Ureter (tissue), 1 donor: ENCODE measurements around the gene TSC22D1. TPM values are rescaled to one million over a fixed set of nuclear protein-coding genes. Genes with fewer than 3 reads are reported as not detected.
"Not testable (repeated sequence)": the region's sequence is repeated elsewhere in the genome, so short reads cannot be mapped to it uniquely, and the experiment has no call there.

Experiments
- DNase-seq: peaks from one replicate; pipeline ENCODE4 v3.0.0-alpha.2; 2020; ENCODE audit warnings: low spot score
- total RNA-seq: library from RNA; stranded (reverse); gene quantifications from one replicate; pipeline ENCODE4 v1.2.4, GENCODE V29; 2023
- donor health status: DM: yes; HTN: yes; CAD: no.

The TSC22D1 gene
- 162 TPM for total RNA-seq

DNA sequence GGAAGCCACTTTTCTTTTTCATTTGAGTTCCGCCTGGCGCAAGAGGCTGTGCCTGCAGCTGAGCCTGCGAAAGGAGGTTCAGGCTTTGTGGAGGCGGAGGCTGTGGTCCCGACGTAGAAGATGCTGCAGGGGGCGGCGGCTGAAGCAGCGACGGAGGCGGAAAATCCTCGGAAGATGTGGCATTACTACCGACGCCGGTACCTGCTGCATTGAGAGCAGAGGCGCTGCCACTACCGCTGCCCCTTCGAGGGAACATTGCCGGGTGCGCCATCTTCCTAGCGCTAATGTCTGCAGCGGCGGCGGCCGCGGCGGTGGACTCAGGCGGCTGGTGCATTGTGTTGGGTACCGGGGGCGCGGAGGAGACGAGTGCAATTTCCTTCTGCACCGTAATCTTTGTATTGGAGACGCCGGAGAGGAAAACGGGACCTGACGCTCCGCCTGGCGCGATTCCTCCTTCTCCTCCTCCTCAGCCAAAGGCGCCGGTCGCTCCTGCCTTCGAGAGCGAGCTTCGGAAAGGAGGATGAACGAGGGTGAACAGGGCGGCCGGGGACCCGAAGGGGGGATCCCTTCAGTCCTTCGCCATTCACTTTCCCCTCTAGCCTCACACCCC is at the start of gene TSC22D1:
Gene TSC22D1 (minus strand): TSS at position 590 of the 610 bp plus-strand sequence. CDS start 256 bp downstream, at position 334.
- peak; percentile 60 for DNase-seq

DNA sequence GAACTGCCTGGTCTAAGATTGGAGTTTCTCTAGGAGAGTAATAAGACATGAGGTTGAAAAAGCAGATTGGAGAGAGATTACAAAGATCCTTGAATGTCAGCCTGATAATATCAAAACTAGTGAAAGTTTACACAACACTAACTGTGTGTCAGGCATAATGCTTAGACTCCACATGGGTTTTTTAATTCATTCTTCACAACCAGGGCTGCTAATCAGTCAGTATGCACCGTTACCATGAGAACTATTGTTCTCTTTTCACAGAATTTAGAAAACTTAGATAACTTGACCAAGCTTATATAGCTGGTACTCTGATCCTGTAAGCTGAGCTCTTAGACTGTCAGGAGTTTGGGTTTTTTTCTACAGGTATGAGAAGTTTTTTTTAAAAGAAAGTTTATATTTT is 46.6 kb upstream of the TSC22D1 start:
- no peak for DNase-seq

DNA sequence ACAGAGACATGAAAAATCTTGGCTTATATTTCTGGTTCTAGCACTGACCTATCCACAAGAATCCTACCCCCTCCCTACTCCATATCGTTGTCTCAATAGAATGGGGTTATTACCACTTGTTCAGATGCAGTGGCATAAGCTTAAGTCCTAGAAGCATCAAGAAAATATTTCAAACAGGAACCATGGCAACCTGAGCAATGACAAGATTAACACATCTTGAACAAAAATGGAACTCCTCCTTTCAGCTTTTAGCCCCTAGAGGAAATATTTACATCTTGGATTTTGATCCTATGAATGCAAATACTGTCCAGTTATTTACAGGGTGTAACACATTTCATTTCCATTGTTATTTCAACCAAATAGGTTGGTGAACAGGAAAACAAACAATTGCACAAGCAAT is 46.1 kb upstream of the TSC22D1 start:
- DNase-seq, result no peak

DNA sequence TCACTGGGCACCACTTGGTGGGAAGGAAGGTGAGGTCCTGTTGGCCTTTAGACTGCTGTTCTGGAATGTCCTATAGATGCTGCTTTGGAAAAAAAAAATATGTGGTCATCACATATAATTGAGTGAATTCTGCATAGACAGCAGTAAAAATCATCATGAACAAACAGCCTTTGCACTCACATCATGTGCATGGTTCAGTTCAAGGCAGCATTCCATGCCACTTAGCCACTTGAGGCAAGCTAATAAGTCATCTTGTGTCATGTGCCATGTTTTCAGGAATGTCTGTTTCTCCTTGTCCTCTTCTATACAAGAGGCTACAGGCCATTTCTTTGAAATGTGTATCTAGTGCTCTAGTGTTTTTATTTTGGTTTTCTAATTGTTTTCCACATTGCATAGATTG is 43.9 kb upstream of the TSC22D1 start:
- no peak for DNase-seq

DNA sequence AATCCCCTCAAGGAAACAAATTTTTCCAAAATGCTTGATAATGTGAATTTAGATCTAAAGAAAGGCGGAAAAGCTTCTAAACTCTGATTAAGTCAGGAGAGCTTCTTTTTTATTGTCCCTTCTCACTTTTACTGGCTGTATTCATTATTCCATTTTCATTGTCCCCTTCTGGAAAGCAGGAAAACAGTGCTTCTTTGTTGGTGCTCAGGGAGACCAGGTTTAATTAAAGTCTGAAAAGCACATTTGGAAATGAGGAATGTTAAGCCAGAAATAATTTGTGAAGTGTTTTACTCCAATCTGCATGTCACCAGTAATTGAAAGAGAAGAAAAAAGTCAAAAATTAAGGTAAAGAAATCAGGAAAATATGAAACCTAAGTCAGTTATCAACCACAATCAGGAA is 43.5 kb upstream of the TSC22D1 start:
- DNase-seq, result no peak

DNA sequence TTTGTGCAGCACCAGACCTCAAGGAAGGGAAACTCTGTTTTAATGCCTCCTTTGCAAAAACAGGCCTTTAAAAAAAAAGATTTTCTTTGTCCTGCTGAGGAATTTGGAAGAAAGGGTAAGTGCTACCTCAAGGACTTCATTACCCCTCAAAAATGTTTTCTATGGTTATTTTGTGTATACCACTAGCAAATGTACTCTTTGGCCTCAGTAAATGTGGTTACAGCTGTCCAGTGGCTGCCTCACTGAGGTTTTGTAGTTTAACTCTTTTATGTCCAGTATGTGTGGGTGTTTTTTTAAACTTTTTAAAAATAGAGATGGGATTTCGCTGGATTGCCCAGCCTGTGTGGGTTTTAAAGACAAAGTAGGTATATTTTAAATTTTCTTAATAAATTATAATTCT is 42.2 kb upstream of the TSC22D1 start:
- no peak for DNase-seq

DNA sequence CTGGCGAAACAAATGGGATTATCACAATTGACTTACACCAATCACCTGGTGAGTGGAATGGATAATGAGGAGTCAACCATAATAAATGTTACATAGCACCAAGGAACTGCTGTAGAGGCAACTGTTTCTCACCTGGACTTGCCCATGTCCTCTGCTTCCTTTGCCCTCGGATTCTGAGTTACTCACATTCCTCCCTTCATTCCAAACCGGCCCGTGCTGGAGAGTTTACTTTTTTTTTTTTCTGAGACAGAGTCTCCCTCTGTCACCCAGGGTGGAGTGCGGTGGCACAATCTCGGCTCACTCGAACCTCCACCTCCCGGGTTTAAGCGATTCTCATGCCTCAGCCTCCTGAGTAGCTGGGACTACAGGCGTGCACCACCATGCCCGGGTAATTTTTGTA is 41.5 kb upstream of the TSC22D1 start:
- DNase-seq, result no peak

DNA sequence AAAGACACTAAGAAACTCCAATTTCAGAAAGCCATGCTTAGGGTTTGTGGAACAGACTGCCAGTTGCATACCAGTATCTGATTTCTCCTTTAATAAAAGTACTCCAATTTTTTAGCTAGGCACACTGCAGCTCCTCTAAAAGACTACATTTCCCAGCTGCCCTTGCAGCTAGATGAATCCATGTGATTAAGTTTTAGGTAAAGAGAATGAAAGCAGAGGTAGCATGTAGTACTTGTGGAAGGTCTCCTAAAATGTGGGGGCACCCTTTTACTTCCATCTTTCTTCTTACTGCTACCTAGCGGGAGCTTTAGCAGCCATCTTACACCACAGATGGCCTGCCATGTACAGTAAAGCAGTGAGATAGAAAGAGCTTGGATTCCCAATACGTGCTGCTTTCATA is 33.0 kb upstream of the TSC22D1 start:
- DNase-seq, result no peak

DNA sequence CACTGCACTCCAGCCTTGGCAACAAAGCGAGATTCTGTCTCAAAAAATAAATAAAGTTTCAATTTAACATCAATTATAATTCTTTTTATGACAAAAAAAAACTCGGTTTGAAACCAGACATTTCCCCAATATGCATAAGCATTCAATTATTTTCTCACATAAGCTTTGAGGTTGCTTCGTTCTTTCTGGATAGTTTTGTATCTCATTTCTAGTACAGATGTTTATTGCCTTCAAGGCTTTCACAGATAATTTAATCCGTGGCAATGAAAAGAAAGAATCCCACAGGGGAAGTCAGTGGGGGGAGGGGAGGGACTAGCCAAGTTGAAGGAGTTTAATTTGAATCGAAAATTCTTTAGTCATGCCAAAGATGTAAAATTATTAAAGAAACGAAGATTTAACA is 29.6 kb upstream of the TSC22D1 start:
- DNase-seq, result no peak

DNA sequence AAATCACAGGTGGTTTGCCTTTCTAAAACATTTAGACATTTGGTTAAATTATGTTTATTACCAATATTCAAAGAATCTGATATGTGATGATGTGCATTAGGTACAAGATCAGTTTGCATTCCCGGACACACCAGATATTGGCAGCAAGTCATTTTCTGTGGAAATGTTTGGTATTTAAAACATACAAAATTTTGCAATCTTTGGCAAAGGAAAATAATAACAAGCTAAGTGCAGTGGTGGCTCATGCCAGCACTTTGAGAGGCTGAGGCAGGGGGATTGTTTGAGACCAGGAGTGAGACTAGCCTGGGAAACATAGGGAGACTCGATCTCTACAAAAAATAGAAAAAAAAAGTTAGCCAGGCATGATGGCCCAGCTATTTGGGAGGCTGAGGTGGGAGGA is 29.1 kb upstream of the TSC22D1 start:
- DNase-seq, result no peak

DNA sequence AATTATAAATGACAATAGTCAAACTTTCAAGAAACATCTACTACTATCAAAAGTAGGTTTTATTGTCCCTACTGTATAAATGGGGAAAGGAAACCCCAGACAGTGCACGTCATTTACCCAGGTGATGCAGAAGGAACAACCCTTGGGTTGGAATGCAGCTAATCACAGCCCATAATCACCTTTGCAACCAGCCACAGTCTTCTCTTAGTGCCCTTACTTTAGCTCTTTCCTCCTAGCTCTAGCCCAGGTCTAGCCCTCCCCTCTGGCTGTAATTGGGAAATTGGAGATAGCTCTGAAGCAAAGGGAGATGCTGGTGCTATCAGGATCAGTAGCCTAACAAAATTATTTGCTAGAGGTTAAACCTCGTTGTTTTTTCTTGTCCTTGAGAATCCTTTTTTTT is 25.5 kb upstream of the TSC22D1 start:
- DNase-seq, result no peak

DNA sequence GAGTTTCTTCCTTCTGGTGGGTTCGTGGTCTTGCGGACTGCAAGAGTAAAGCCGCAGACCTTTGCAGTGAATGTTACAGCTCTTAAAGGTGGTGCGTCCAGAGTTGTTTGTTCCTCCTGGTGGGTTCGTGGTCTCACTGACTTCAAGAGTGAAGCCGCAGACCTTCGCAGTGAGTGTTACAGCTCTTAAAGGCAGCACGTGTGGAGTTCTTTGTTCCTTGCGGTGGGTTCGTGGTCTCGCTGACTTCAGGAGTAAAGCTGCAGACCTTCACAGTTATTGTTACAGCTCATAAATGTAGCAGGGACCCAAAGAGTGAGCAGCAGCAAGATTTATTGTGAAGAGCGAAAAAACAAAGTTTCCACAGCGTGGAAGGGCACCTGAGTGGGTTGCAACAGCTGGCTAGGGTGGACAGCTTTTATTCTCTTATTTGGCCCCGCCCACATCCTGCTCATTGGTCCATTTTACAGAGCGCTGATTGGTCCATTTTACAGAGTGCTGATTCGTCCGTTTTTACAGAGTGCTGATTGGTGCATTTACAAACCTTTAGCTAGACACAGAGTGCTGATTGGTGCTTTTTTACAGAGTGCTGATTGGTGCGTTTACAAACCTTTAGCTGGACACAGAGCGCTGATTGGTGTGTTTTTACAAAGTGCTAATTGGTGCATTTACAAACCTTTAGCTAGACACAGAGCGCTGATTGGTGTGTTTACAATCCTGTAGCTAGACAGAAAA is 17.9 kb upstream of the TSC22D1 start:
- not testable (repeated sequence) for DNase-seq

DNA sequence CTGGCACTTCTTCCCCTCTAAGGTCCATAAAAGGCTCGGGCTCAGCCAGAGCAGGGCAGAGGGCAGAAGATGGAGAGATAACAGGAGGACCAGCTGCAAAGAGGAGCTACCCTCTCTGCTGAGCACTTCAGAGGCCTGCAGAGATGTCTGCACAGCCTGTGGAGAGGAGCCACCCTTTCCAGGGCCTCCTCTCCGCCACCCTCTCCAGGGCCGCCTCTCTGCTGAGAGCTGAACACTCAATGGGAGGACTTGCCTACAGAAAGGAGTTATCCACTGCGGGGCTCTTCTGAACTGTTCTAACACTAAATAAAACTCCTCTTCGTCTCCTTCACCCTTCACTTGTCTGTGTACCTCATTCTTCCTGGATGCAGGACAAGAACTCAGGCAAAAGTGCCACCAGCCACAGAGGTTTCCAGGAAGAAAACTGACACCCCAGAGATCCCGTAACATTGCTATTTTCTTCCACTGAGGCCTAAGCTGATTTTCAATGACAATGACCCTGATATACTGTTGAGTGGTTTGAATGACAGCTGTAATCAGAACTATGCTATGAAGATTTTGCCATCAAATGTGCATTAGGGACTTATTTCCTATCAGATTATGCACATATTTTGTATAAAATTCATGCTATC is 16.2 kb upstream of the TSC22D1 start:
- no peak for DNase-seq

DNA sequence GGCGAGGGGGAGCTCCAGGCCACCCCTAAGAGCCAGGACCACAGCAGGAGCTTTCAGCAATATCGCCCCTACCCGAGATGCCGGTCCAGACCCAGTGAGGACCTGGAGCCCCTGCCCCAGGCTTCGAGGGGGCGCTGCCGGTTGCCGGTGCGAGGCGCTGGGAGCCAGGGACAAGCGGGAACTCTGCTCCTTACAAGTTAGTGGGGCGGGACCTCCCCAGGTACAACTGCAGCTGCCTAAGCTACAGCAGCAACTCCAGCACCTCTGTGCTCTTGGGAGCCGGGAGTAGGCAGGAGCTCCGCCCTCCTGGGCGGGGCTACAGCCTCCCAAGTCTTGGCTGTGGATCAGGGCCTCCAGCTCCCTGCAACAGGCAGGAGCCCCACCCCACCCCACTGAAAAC is 15.2 kb upstream of the TSC22D1 start:
- no peak for DNase-seq

DNA sequence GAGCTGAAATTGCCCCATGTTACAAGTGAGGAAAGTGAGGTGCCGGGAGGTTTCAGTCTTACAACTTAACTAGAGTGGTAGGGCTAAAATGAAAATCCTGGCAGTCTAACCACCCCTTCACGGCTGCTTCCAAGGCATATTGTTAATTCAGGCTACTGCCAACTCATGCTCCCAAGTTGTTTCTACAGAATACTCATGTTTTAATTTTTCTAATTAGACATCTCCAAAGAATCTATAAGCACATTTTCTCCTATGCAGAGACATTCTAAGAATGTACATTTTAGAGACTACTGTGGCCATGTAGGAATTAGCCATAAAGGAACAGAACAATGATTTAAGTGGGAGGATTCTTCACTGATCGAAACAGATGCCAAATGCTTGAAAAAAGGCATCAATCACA is 7.0 kb upstream of the TSC22D1 start:
- DNase-seq, result no peak

DNA sequence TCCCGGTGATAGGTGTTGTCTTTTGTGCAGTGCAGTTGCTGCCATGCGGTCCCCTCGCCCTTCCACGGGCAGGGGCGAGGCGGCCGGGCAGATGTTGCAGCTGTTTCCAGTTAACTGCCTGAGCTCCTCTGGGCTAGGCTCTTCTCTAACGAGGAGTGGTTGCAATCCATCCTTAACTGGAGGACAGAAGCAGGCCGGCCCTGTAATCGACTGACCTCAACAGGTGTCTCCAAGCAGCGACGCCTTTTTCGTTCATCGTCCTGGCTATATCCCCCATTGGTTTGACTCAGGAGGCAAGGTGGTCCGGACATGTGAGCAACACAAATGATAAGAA is 1.9 kb upstream of the TSC22D1 start:
- DNase-seq, result peak; percentile 48

DNA sequence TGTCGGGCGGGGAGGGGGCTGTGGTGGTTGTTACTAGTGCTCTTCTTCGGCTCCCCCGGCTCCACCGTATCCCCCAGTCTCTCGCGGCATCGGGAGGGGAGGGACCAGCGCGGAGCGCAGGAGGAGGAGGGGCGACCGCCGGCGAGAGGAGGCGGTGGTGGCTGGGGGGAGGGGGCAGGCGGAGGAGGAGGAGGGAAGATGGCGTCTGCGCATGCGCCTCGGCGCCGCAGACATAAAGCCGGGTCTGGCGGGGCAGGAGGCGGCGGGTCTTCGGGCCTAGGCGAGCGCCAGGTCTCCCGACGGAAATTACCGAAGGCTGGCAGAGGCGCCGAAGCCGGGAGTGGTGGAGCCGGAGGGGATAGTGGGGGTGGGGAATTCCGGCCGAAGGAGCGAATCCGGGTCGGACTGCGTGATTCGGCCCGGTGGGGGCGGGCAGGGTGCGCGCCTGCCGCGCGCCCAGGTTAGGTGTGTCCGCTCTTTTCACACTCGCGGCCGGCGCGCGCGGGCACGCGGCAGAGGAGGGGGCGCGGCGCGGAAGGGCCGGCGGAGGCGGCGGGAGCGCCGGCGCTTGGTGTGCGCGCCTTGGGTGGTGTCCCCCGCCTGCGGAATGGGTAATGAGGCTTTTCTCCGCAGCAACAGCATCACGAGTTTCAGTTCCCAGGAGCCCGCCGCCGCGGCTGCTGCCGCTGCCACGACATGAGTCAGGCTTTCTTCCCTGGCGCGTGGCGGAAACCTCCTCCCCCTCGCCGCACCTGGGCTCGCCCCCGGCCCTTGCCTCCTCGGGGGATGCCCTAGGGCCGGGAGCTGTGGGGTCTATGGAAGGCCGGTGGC is 1.3 kb upstream of the TSC22D1 start:
- DNase-seq, result peak; percentile 98

DNA sequence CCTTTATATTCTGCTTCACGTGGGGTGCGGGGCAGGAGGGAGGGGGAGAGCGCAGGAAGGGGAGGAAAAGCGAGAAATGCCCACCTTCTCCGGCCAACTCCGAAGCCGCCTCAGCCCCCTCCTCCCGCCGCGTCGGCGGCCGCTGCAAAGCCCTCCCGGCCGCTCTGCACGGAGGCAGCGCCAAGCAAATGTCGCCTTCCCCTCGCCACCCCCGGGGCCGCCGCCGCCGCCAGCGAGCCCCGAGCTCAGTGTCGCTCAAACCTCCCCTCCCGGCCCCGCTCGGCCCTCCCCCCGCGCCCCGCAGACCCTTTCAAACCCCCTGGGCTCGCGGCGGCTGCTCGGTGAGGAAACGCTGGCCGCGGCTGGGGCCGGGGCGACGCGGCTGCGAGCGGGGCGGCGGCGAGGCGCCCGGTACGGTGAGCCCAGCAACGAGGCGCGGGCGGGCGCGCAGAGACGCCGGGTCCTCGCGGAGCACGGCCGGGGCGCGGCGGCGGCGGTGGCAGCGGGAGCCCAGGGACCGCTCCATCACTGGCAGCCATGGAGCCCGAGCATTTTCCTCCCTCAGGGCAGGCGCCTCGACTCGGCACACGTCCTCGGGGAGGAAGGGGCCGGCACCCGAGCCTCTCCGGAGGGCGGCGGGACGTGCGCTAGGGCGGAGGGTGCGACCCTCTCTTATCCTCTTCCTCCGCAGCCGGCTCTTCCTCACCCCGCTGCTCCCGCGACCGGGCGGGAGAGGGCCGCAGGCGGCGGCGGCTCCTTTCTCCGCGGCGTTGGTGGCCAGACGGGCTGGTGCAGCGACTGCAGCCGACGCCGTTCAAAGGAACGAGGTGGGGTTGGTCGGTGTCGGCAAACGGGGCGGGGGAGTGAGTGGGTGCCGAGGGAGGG is 463 bp upstream of the TSC22D1 start:
- DNase-seq, result no peak

DNA sequence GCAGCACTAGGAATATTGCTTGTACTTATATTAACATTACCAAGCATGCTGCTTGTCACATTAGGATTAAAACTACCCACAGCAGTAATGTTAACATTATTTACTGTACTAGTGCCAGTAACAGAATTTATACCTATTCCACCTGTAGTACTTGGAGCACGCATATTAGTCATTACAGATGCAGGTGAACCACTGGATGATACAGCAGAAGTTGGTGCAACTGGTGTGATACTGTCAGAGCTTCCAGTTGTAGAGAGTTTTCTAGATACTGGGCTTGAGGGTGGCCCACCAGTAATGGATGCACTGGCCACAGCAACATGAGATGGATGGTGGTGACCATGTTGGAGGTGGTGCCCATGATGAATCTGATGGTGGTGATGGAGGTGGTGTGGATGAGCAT is 1.1 kb downstream of the TSC22D1 start:
- no peak for DNase-seq

DNA sequence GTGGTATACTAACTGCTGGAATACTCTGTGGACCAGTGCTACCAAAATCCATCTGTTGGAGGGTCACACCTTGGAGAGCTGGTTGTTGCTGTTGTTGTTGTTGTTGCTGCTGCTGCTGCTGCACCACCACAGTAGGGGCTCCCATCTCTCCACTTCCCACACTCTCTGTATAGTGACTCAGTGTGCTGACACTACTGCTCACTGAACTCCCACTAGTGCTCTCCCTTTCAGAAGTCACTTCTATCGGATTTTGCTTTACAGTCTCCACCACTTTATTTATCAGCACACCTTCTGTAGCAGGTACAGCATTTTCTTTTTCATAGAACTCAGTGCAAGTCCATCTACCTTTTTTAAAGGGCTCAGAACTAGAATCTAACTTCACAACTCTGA is 1.7 kb downstream of the TSC22D1 start:
- no peak for DNase-seq

DNA sequence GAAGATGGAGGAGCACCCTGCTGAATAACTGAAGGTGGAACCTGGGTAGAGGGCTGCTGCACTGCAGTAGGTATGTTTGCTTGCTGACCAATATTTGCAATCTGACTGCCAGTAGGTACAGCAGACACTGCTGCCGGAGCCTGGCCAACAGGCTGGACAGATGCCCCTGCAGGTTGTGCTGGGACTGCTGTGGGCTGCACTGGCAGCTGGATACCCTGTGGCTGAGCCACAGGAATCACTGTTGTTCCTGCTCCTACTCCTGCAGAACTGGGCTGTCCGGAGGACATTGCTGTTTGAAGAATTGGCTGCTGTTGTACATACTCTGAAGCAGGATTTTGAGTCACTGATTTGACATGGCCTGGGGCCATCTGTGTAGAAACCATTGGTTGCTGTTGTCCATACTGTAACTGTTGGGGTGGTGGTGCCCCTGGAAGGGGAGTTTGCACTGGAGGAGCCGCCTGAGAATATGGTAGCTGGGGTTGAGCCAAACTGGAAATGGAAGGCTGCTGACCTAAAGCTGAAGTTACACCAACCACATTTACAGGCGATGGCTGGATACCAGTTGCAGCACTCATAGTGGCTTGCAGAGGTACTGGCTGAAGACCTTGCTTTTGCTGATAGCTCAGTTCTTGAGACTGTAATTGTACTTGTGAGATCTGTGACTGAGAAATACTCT is 2.2 kb downstream of the TSC22D1 start:
- no peak for DNase-seq
